Stimulated activated CD8-positive, alpha-beta memory T cell treated with anti-CD3 and anti-CD28 coated beads, Interleukin-7, amount 100 ng/mL, for 24 hours (primary cell): Measurements from ENCODE around the gene USP49.

ENCODE experiments used
- DNase-seq: peaks from one replicate; pipeline ENCODE4 v3.0.0-alpha.2; 2020; ENCODE audit warnings: low read depth

USP49 gene

DNA sequence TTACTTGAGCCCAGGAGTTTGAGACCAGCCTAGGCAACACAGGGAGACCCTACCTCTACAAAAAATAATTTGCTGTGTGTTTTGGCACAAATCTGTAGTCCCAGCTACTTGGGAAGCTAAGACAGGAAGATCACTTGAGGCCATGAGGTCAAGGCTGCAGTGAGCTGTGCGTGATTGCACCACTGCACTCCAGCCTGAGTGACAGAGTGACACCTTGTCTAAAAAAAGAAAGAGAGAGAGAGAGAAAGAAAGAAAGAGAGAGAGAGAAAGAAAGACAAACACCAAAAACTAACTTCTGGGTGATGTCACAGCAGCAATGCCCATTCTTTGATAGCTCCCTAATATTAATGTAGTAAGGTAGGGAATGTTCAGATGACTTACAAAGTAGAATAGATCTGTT lies 20.4 kb downstream of the USP49 start:
- DNase-seq = no peak

- DNase-seq = no peak
Observed at GRCh38 chr6:41872147-41872546, 23.0 kb downstream of the USP49 start.

DNA sequence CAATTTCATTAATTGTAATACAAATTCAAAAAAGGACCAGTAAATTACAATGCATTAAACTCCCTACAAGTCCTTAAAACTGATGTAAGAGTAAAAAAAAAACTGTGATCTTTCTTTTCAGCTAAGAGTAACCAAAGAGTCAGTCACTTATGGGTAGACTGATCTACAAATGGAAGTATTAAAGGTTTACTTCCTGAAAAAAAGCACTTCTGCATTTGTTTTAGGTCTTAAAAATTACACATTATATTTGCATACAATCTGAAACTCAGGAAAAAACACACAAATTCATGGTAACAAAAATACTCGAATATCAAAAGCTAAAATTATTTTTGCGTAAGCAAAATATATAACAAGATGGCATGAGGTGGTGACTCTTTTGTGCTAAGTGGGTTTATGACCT lies 23.5 kb downstream of the USP49 start:
- no peak for DNase-seq

DNA sequence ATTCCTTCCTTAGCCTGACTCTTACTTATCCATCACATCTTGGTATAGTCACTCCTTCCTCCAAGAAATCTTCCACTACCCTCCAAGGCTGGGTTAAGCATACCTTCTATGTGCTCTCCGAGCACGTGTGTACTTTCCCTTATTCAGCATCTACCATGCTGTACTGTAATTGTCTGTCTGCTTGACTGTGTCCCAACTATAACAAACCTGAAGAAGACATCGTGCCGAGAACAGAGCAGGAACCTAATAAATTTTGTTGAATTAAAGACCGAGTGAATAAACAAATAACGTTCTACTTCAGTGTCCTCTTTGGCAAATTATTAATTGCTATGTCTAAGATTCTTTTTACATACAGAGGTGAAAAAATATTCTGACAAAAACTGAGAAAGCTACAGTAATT lies 35.8 kb downstream of the USP49 start:
- DNase-seq = no peak

- DNase-seq = no peak
Observed at GRCh38 chr6:41858703-41859102, 36.5 kb downstream of the USP49 start.

DNA sequence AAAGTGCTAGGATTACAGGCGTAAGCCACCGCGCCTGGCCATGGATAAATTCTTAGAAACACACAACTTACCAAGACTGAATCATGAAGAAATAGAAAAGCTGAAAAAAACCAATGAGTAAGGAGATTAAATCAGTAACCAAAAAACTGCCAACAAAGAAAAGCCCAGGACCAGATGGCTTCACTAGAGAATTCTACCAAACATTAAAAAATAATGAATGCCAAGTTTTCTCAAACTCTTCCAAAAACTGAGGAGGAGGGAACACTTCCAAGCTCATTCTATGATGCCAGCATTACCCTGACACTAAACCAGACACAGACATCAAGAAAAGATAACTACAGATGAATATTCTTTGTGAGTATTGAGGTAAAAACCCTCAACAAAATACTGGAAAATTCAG lies 44.3 kb downstream of the USP49 start:
- DNase-seq = no peak

GRCh38 chr6:41846666-41847237 lies 48.4 kb downstream of the USP49 start:
- peak; percentile 4 for DNase-seq

- DNase-seq = no peak
Observed at GRCh38 chr6:41843178-41843577, 52.0 kb downstream of the USP49 start.

- no peak for DNase-seq
Observed at GRCh38 chr6:41840326-41840725, 54.8 kb downstream of the USP49 start.

- DNase-seq = no peak
Observed at GRCh38 chr6:41836660-41837052, 58.5 kb downstream of the USP49 start.

DNA sequence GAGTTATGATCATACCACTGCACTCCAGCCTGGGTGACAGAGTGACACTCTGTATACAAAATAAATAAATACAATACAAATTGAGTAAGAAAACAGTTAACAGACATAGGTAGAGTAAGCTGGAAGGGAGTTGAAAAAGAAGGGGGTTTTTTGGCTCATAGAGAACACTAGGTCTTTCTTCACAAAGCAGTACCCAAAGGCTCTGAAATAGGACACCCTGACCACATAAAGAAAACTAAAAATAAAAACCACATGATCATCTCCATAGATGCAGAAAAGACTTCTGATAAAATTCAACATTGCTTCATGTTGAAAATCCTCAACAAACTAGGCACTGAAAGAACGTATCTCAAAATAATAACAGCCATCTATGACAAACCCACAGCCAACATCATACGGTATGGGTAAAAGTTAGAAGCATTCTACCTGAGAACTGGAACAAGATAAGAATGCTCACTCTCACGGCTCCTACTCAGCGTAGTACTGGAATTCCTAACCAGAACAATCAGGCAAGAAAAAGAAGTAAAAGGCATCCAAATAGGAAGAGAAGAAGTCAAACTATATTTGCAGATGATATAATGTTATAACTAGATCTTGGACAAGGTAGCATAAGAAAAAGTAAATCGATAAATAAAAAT lies 59.0 kb downstream of the USP49 start:
- no peak for DNase-seq

DNA sequence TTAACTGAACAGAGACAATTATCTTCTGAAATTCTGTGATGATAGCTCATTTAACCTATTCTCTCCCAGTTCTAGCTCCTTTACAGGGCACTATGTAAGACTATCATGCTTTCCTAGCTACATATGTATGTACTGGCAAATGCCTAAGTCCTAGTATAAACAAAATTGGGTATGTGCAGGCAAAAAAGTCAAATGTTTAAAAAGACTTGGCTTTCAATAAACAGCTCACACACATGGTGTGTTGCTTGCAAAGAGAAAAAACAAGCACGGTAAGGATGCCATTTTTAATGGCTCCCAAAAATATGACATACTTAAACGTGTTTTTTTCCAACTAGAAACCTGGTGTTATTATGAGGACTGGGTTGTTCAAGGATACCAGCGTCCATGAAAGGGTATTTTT lies 62.9 kb downstream of the USP49 start:
- DNase-seq = no peak

DNA sequence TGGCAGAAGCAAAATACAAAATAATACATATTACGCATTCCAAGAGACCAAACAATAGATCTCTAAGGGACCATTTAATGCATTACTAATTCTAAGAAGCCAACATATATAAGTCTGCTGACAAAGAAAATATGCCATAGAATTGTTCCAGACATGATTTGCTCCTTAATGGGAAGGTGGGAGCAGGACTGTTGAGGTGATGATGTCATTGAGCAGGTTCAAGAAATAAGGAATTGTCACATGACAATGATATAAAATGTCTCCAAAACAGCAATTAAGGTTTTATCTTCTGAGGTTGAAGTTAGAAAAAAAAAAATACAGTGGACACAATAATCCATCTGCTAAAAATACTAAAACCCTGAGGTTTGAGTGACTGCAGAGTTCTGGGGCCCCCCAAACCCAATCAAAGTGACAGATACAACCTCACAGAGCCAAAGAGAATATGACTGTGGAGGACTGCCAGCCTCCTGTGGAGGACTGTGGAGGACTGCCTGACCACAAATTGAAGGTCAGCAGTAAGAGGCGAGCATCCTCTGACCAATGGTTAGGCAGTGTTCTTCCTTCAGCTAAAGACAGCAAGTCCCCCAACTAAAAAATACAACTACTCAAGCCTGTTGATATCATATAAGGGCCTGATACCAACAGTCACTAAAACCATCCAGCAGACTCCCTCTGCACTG lies 68.7 kb downstream of the USP49 start:
- no peak for DNase-seq

DNA sequence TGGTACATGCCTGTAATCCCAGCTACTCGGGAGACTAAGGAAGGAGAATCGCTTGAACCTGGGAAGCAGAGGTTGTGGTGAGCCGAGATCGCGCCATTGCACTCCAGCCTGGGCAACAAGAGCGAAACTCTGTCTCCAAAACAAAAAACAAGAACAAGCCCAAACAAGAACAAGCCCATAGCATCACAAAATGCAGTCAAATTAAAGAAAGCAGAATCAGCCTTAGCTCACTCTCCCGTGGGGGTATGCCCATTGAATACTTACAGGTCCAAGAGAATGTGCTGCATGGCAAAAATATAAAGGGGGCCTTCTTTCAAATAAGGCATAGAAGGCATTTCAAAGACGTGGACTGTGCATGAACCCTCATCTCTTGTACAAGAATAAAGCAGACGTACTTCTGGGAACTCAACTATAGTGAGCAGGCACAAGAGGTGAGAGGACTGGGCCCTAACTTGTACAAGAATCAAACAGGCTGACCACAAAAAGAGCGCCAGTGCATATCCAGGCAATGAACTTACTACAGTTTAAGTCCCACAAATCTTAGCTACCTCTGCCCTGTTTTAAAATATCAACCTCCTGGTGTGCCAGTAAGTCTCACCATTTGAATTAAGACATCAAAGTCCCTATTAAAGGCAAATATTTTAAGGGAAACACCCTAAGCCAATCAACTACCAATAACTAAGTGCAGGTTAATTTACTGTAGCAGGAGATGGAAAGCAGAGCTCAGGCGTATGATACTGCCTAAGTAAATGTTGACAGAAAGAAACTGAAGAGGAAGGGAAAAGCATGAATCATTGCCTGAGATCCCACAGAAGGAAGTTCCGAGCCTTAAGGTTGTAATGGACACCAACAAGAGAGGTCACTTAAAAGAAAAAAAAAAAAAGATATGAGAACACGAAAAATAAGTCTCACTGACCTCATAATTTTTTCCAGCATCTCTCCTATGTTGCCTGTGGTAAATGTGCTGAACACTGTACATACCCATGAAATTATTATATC lies 70.3 kb downstream of the USP49 start:
- DNase-seq = no peak

- DNase-seq = no peak
Observed at GRCh38 chr6:41823178-41823577, 72.0 kb downstream of the USP49 start.

DNA sequence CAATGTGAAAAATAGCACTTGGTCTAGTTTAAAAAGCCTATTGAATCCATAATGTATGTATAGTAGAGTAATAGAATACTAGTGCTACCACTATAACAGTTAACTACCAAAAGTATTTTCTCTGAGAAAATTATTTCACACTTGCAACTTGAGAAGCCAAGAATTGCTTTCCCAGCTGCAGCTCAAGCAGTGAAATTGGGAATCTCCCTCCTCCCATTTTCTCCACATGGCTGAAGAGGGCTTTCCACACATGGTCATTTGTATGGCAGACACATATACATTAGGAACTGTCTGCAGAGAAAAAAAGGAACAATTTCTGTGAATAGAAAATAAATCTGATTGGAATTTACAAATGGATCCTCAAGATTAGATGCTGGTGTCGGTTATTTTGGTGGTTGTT lies 73.2 kb downstream of the USP49 start:
- DNase-seq = no peak

- no peak for DNase-seq
Observed at GRCh38 chr6:41821266-41821665, 73.9 kb downstream of the USP49 start.

GRCh38 chr6:41818271-41819054 lies 76.7 kb downstream of the USP49 start:
- DNase-seq = no peak

GRCh38 chr6:41815587-41815986 lies 79.6 kb downstream of the USP49 start:
- no peak for DNase-seq

DNA sequence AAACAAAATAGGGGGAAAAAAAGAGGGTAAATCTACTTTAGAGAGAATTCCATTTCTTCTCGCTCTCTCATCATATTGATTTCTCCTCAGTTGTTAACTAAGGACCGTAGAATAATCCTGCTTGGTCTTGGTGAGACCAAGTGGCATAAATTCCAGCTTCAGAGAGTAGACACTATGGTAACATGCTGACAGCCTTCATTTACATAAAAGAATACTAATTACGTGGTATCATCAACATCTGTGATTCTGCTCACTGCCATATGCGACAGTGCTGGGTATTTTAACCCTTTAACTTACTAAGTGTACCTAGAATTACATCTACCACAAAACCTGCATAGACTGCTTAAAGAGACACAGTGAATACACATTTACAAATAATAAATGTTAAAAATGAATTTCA lies 80.5 kb downstream of the USP49 start:
- DNase-seq = no peak

- no peak for DNase-seq
Observed at GRCh38 chr6:41813956-41814355, 81.2 kb downstream of the USP49 start.

GRCh38 chr6:41813469-41813868 lies 81.7 kb downstream of the USP49 start:
- no peak for DNase-seq
